Measurements from ENCODE around the gene TMEM163.

The TMEM163 gene

DNA sequence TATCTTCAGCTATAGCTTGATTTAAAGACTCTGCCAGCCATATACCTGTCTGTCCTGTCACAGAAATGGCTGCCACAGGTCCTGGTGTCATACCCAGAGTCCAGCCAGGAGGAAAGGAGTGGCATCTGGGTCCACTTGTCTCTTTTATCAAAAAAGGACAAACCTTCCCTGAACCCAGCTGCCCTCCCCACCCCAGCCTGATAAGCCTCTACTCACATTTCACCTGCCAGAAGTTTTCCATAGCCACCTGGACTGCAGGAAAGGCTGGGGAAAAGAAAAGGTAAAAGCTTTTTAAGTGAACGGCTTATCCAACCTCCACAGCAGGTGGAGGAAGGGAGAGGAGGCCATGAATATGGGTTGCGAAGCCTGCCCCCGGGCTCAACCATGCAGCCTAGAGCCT lies 32.8 kb downstream of the TMEM163 start:
- no peak for DNase-seq (ENCODE audit: low read depth)

DNA sequence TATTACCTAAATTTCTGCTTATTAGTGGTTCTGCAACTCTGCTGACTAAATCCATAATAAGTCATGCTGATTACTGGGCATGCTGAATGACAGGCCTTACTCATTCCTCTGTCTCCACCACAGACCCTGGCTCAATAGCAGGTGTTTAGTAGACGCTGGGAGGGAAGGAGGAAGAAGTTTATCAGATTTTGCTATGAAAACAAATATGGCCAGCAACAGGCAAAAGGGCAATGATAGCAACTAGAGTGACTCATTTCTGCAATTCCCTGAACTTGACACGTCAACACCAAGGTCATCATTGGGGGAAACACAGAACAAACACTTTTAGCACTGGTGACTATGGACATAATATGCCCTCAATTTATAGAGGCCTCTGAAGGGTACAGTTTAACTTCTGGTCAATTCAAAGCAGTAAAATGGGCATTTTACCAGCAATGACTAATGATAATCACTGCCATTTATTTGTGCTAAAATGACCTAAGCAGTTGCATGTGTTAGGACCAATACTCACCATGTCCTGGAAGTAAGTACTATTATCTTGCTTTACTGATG lies 35.2 kb downstream of the TMEM163 start:
- TF ChIP-seq, protein P1, sequence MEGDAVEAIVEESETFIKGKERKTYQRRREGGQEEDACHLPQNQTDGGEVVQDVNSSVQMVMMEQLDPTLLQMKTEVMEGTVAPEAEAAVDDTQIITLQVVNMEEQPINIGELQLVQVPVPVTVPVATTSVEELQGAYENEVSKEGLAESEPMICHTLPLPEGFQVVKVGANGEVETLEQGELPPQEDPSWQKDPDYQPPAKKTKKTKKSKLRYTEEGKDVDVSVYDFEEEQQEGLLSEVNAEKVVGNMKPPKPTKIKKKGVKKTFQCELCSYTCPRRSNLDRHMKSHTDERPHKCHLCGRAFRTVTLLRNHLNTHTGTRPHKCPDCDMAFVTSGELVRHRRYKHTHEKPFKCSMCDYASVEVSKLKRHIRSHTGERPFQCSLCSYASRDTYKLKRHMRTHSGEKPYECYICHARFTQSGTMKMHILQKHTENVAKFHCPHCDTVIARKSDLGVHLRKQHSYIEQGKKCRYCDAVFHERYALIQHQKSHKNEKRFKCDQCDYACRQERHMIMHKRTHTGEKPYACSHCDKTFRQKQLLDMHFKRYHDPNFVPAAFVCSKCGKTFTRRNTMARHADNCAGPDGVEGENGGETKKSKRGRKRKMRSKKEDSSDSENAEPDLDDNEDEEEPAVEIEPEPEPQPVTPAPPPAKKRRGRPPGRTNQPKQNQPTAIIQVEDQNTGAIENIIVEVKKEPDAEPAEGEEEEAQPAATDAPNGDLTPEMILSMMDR (IDR thresholded peaks at IDR 0.05; ENCODE audit: insufficient read depth, low read depth, low read length, missing control alignments) = no peak
- DNase-seq (ENCODE audit: low read depth) = peak; percentile 28
- no peak overlapping the region for H3K4me3 ChIP-seq (ENCODE audit: low read depth, low read length)

More for the DNA sequence above, 32.8 kb downstream of the TMEM163 start:
- H3K4me3 ChIP-seq (ENCODE audit: low read depth, low read length) = no peak overlapping the region
- TF ChIP-seq, protein P1 (IDR thresholded peaks at IDR 0.05; ENCODE audit: insufficient read depth, low read depth, low read length, missing control alignments) = no peak

DNA sequence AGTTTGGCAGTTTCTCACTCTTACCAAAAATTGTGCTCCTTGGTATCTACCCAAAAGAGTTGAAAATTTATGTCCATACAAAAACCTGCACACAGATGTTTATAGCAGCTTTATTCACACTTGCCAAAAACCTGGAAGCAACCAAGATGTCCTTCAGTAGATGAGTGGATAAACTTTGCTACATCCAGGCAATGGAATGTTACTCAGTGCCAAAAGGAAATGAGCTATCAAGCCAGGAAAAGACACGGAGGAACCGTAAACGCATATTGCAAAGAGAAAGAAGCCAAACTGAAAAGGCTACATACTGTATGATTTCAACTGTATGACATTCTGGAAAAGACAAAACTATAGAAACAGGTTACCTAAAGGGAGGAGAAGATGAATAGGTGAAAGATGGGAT lies 36.1 kb downstream of the TMEM163 start:
- TF ChIP-seq, protein P1 (IDR thresholded peaks at IDR 0.05; ENCODE audit: insufficient read depth, low read depth, low read length, missing control alignments) = no peak
- no peak for DNase-seq (ENCODE audit: low read depth)
- no peak overlapping the region for H3K4me3 ChIP-seq (ENCODE audit: low read depth, low read length)

DNA sequence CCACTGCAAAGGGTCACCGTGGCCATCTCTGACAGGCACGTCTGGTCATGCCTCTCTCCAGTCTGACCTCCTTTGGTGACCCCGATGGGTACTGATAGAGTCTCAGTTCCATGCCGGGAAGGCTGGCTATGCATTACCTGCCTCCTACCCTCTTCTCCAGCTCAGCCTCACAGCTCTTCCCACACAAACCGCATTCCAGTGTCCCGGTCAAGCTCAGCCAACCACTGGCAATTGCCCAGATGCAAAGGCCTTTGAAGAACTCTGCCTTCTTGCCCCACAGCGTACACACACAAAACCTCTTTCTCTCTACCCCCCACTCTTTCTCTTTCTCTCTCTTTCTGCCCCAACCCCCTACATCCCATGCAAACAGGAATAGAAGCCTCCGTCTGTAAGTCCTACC lies 37.6 kb downstream of the TMEM163 start:
- DNase-seq (ENCODE audit: low read depth) = no peak
- TF ChIP-seq, protein P1 (IDR thresholded peaks at IDR 0.05; ENCODE audit: insufficient read depth, low read depth, low read length, missing control alignments) = no peak
- no peak overlapping the region for H3K4me3 ChIP-seq (ENCODE audit: low read depth, low read length)

DNA sequence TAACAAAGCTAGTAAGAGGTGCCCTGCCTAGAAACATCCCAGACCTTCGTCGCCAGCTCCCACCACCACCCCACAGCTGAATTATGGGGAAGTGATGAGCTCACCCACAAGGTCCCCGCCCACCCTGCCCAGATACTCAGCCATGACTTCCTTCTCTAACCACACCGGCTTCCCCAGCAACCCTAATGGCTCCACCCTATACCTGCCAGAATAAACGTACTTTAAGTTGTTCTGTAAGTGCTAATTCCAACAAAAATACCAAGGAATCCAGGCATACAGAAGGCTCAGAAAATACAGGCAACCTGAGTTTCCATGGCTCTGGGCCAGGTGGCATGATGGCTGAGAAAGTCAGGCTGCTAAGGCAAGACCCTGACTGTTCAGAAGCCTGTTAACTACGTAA lies 39.1 kb downstream of the TMEM163 start:
- no peak overlapping the region for H3K4me3 ChIP-seq (ENCODE audit: low read depth, low read length)
- DNase-seq (ENCODE audit: low read depth) = no peak
- TF ChIP-seq, protein P1 (IDR thresholded peaks at IDR 0.05; ENCODE audit: insufficient read depth, low read depth, low read length, missing control alignments) = no peak

DNA sequence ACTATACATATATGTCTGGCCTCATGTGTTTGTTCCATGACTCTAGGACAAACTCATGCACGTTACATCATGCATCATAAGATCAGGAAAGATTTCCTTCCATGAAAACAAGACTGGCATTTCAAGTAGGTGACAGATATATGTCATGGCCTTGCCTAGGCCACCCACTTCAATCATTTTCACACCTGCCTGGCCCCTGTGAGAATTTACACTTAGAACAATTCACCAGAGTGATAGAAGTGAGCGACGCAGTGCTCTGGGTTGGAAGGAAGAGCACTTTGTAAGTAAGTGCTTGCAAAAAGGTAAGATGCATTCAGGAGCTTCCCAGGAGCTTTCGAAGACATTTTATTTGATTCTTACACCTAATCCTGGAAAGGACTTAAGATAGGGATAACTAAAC lies 39.5 kb downstream of the TMEM163 start:
- TF ChIP-seq, protein P1 (IDR thresholded peaks at IDR 0.05; ENCODE audit: insufficient read depth, low read depth, low read length, missing control alignments) = no peak
- H3K4me3 ChIP-seq (ENCODE audit: low read depth, low read length) = no peak overlapping the region
- DNase-seq (ENCODE audit: low read depth) = no peak
